HepG2 (cell line): Measurements from ENCODE around the gene TPD52L2. TPM values are rescaled to one million over a fixed set of nuclear protein-coding genes. Genes with fewer than 3 reads are reported as not detected.

Experiments
- ATF3 ChIP-seq: sonication (generic); formaldehyde crosslinking; IDR thresholded peaks from 2 replicates; pipeline ENCODE4 v1.4.0; 2020; ENCODE audit warnings: missing genetic modification reagents
- ESRRA ChIP-seq: sonication (generic); formaldehyde crosslinking; IDR thresholded peaks from 2 replicates; pipeline ENCODE4 v1.5.1; 2020; ENCODE audit warnings: mild to moderate bottlenecking, low read depth, missing genetic modification reagents
- GABPA ChIP-seq, 2 experiments: IDR thresholded peaks; 2 replicates each; pipeline ENCODE4 v1.6.1; 2011 to 2016; ENCODE audit warnings: low read depth in 2 of 2, low read length in 1 of 2, missing biosample characterization in 1 of 2, missing genetic modification characterization in 1 of 2
- HOXA7 ChIP-seq: sonication (generic); formaldehyde crosslinking; IDR thresholded peaks from 2 replicates; pipeline ENCODE4 v1.8.1; 2022; ENCODE audit warnings: mild to moderate bottlenecking, missing genetic modification reagents, moderate library complexity
- KAT8 ChIP-seq: IDR thresholded peaks from 2 replicates; pipeline ENCODE4 v1.6.1; 2016; ENCODE audit warnings: missing genetic modification reagents, missing compliant biosample characterization
- NR3C1 ChIP-seq: sonication (generic); formaldehyde crosslinking; IDR thresholded peaks from 2 replicates; pipeline ENCODE4 v1.4.0; 2020; ENCODE audit warnings: missing genetic modification reagents
- PHF21A ChIP-seq: sonication (generic); formaldehyde crosslinking; IDR thresholded peaks from 2 replicates; pipeline ENCODE4 v1.5.0; 2020; ENCODE audit warnings: mild to moderate bottlenecking, missing genetic modification reagents
- REPIN1 ChIP-seq: sonication (generic); formaldehyde crosslinking; IDR thresholded peaks from 2 replicates; pipeline ENCODE4 v1.8.0; 2022; ENCODE audit warnings: missing genetic modification reagents, low read depth, mild to moderate bottlenecking, borderline replicate concordance
- REXO4 ChIP-seq: sonication (generic); formaldehyde crosslinking; IDR thresholded peaks from 2 replicates; pipeline ENCODE4 v1.8.0; 2022; ENCODE audit warnings: missing genetic modification reagents, mild to moderate bottlenecking, borderline replicate concordance
- SIN3A ChIP-seq: IDR thresholded peaks from 2 replicates; pipeline ENCODE4 v1.6.1; 2011; ENCODE audit warnings: low read depth, mild to moderate bottlenecking, control low read depth, low read length, borderline replicate concordance
- TARDBP ChIP-seq: sonication (generic); formaldehyde crosslinking; IDR thresholded peaks from 2 replicates; pipeline ENCODE4 v1.8.0; 2022; ENCODE audit warnings: mild to moderate bottlenecking, missing genetic modification reagents
- TBX2 ChIP-seq: sonication (generic); formaldehyde crosslinking; IDR thresholded peaks from 2 replicates; pipeline ENCODE4 v1.5.0; 2020; ENCODE audit warnings: missing genetic modification reagents, mild to moderate bottlenecking, borderline replicate concordance
- TEAD3 ChIP-seq: optimal IDR thresholded peaks from 2 replicates; pipeline ENCODE3; 2016; ENCODE audit warnings: borderline replicate concordance
- ZNF138 ChIP-seq: sonication (generic); formaldehyde crosslinking; IDR thresholded peaks from 2 replicates; pipeline ENCODE4 v1.5.0; 2020; ENCODE audit warnings: mild to moderate bottlenecking, low read depth, missing genetic modification reagents
- ZNF224 ChIP-seq: sonication (generic); formaldehyde crosslinking; IDR thresholded peaks from 2 replicates; pipeline ENCODE4 v1.5.0; 2020; ENCODE audit warnings: mild to moderate bottlenecking, missing genetic modification reagents
- ZNF234 ChIP-seq: sonication (generic); formaldehyde crosslinking; conservative IDR thresholded peaks from 2 replicates; pipeline ENCODE4 v1.5.1; 2020; ENCODE audit warnings: mild to moderate bottlenecking, missing genetic modification reagents
- ZSCAN9 ChIP-seq: IDR thresholded peaks from 2 replicates; pipeline ENCODE4 v1.6.1; 2016; ENCODE audit warnings: borderline replicate concordance
- polyA plus RNA-seq, 8 experiments: library from polyadenylated mRNA; depleted of rRNA in 3 of 8; stranded (reverse) in 7 of 8; unstranded in 1 of 8; fragments of >200 nt; fragmentation: Illumina TruSeq in 4 of 8; extraction: Trizol in 4 of 8; gene quantifications; 2 replicates each; pipeline versions ENCODE4 v1.2.1 to v1.2.3, GENCODE V29; 2011 to 2016; ENCODE audit warnings: low read depth in 4 of 8, missing spikeins in 1 of 8, mixed read lengths in 1 of 8; ENCODE audit not compliant: insufficient read depth in 1 of 8
- total RNA-seq, 5 experiments: library from RNA; depleted of rRNA; stranded (reverse); fragments of >200 nt; fragmentation: Illumina TruSeq; extraction: Trizol; gene quantifications; 2 replicates each; pipeline ENCODE4 v1.2.3, GENCODE V29; 2016; ENCODE audit warnings: low read depth in 1 of 5
- TF ChIP-seq, protein P1 (sequence below): sonication (generic); formaldehyde crosslinking; IDR thresholded peaks from 2 replicates; pipeline ENCODE4 v1.5.1; 2020; ENCODE audit warnings: mild to moderate bottlenecking, missing genetic modification reagents, borderline replicate concordance
- TF ChIP-seq, protein P2 (sequence below): sonication (generic); formaldehyde crosslinking; IDR thresholded peaks from 2 replicates; pipeline ENCODE4 v1.4.0; 2020; ENCODE audit warnings: mild to moderate bottlenecking, missing genetic modification reagents, borderline replicate concordance

Gene TPD52L2
- total and polyA plus RNA-seq, 2 of the 13 experiments (the other 11 are each of a cell fraction or from before 2014, with no cell fraction given) = 156 to 184 TPM

DNA sequence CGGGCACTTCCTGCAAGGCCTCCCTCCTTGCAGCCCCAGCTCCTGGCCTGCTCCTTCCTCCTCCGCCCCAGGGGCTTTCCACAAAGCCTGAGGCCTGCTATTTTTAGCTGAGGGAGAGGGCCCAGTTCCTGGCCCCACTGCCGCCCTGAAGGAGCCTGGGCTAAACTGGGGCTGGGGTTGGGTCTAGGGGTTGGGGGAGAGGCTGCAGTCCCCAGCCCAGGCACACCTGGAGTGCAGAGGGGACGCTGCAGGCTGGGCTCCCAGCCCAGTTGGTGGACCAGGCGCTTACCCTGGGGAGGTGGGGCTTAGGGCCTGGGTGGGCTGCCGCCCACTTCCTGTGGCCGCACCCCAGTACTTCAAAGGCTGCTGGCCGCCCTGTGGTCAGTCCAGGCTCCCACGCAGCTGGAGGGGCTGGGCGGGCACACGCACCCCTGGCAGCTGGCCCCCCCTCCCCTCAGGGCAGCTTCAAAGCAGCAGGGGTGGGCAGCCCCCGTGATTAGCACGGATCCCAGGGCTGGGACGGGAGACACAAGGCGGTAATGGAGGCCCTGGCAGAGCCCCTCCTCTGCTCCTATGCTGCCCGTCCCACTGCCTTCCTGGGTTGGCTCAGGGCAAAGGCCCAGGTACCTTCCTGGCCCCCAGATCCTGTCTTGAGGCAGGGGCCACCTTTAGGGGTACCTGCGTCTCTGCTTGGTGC lies 10.9 kb upstream of the TPD52L2 start (continued):
- TF ChIP-seq, protein P1, sequence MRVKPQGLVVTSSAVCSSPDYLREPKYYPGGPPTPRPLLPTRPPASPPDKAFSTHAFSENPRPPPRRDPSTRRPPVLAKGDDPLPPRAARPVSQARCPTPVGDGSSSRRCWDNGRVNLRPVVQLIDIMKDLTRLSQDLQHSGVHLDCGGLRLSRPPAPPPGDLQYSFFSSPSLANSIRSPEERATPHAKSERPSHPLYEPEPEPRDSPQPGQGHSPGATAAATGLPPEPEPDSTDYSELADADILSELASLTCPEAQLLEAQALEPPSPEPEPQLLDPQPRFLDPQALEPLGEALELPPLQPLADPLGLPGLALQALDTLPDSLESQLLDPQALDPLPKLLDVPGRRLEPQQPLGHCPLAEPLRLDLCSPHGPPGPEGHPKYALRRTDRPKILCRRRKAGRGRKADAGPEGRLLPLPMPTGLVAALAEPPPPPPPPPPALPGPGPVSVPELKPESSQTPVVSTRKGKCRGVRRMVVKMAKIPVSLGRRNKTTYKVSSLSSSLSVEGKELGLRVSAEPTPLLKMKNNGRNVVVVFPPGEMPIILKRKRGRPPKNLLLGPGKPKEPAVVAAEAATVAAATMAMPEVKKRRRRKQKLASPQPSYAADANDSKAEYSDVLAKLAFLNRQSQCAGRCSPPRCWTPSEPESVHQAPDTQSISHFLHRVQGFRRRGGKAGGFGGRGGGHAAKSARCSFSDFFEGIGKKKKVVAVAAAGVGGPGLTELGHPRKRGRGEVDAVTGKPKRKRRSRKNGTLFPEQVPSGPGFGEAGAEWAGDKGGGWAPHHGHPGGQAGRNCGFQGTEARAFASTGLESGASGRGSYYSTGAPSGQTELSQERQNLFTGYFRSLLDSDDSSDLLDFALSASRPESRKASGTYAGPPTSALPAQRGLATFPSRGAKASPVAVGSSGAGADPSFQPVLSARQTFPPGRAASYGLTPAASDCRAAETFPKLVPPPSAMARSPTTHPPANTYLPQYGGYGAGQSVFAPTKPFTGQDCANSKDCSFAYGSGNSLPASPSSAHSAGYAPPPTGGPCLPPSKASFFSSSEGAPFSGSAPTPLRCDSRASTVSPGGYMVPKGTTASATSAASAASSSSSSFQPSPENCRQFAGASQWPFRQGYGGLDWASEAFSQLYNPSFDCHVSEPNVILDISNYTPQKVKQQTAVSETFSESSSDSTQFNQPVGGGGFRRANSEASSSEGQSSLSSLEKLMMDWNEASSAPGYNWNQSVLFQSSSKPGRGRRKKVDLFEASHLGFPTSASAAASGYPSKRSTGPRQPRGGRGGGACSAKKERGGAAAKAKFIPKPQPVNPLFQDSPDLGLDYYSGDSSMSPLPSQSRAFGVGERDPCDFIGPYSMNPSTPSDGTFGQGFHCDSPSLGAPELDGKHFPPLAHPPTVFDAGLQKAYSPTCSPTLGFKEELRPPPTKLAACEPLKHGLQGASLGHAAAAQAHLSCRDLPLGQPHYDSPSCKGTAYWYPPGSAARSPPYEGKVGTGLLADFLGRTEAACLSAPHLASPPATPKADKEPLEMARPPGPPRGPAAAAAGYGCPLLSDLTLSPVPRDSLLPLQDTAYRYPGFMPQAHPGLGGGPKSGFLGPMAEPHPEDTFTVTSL (CRISPR knock-in tag) = no peak
- TF ChIP-seq TEAD3 (CRISPR knock-in tag) (peak; percentile 58), ESRRA (CRISPR knock-in tag) (no peak), SIN3A (0 out of 2 replicates have a peak, but pooled peaks have one; percentile 52), ZNF138 (CRISPR knock-in tag) (no peak), ATF3 (CRISPR knock-in tag) (peak; percentile 27; the same call in 1 of the 2 replicates), ZNF224 (CRISPR knock-in tag) (no peak), TARDBP (CRISPR knock-in tag) (peak; percentile 58; the same call in 1 of the 2 replicates), ZNF234 (CRISPR knock-in tag) (no peak), REPIN1 (0 out of 2 replicates have a peak, but pooled peaks have one; percentile 15), HOXA7 (CRISPR knock-in tag) (no peak), KAT8 (CRISPR knock-in tag) (peak; percentile 53; the same call in 1 of the 2 replicates), NR3C1 (CRISPR knock-in tag) (no peak; the same call in 1 of the 2 replicates), REXO4 (CRISPR knock-in tag) (0 out of 2 replicates have a peak, but pooled peaks have one; percentile 33), GABPA (IDR thresholded peaks at IDR 0.05; ENCODE audit: low read depth, low read length) (no peak), GABPA (CRISPR knock-in tag; IDR thresholded peaks at IDR 0.05; ENCODE audit: low read depth) (peak; percentile 54; the same call in 1 of the 2 replicates), TBX2 (CRISPR knock-in tag) (no peak; the same call in 1 of the 2 replicates), PHF21A (CRISPR knock-in tag) (no peak), ZSCAN9 (CRISPR knock-in tag) (peak; percentile 57; the same call in 1 of the 2 replicates)
- TF ChIP-seq, protein P2, sequence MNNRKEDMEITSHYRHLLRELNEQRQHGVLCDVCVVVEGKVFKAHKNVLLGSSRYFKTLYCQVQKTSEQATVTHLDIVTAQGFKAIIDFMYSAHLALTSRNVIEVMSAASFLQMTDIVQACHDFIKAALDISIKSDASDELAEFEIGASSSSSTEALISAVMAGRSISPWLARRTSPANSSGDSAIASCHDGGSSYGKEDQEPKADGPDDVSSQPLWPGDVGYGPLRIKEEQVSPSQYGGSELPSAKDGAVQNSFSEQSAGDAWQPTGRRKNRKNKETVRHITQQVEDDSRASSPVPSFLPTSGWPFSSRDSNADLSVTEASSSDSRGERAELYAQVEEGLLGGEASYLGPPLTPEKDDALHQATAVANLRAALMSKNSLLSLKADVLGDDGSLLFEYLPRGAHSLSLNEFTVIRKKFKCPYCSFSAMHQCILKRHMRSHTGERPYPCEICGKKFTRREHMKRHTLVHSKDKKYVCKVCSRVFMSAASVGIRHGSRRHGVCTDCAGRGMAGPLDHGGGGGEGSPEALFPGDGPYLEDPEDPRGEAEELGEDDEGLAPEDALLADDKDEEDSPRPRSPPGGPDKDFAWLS (CRISPR knock-in tag) = peak; percentile 73; the same call in 1 of the 2 replicates
